Vagina (tissue), 2 donors: ENCODE results near the gene KLHL2.

Experiments
- POLR2AphosphoS5 ChIP-seq, 2 donors: sonication (generic); formaldehyde crosslinking; IDR thresholded peaks; one replicate each; pipeline ENCODE4 v1.9.0; 2017; ENCODE audit warnings: antibody characterized with exemption in 2 of 2, mild to moderate bottlenecking in 2 of 2, low read depth in 1 of 2; ENCODE audit not compliant: insufficient read depth in 1 of 2
- TF ChIP-seq, protein P1 (sequence below), 3 experiments: fragments of 450-650 bp in 2 of 3; fragments of 200-600 bp in 1 of 3; sonication (generic) in 1 of 3; IDR thresholded peaks; one replicate each; pipeline ENCODE4 v1.5.1; 2017 to 2019; ENCODE audit warnings: antibody characterized with exemption in 3 of 3, mild to moderate bottlenecking in 2 of 3, moderate library complexity in 2 of 3

- TF ChIP-seq, protein P1, sequence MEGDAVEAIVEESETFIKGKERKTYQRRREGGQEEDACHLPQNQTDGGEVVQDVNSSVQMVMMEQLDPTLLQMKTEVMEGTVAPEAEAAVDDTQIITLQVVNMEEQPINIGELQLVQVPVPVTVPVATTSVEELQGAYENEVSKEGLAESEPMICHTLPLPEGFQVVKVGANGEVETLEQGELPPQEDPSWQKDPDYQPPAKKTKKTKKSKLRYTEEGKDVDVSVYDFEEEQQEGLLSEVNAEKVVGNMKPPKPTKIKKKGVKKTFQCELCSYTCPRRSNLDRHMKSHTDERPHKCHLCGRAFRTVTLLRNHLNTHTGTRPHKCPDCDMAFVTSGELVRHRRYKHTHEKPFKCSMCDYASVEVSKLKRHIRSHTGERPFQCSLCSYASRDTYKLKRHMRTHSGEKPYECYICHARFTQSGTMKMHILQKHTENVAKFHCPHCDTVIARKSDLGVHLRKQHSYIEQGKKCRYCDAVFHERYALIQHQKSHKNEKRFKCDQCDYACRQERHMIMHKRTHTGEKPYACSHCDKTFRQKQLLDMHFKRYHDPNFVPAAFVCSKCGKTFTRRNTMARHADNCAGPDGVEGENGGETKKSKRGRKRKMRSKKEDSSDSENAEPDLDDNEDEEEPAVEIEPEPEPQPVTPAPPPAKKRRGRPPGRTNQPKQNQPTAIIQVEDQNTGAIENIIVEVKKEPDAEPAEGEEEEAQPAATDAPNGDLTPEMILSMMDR (IDR thresholded peaks at IDR 0.05), result no peak
- no peak for TF ChIP-seq POLR2AphosphoS5 (IDR thresholded peaks at IDR 0.05; ENCODE audit: insufficient read depth in 1 of 2, low read depth in 1 of 2)
Measured at GRCh38 chr4:165192500-165192898, 14.9 kb upstream of the KLHL2 start.
